Measurements from ENCODE around the gene TIMM22. TPM values are rescaled to one million over a fixed set of nuclear protein-coding genes. Genes with fewer than 3 reads are reported as not detected.

TIMM22 gene
- total and polyA plus RNA-seq, 2 of the 13 experiments (the other 11 are each of a cell fraction or from before 2014, with no cell fraction given), result 6.2 to 15.5 TPM

DNA sequence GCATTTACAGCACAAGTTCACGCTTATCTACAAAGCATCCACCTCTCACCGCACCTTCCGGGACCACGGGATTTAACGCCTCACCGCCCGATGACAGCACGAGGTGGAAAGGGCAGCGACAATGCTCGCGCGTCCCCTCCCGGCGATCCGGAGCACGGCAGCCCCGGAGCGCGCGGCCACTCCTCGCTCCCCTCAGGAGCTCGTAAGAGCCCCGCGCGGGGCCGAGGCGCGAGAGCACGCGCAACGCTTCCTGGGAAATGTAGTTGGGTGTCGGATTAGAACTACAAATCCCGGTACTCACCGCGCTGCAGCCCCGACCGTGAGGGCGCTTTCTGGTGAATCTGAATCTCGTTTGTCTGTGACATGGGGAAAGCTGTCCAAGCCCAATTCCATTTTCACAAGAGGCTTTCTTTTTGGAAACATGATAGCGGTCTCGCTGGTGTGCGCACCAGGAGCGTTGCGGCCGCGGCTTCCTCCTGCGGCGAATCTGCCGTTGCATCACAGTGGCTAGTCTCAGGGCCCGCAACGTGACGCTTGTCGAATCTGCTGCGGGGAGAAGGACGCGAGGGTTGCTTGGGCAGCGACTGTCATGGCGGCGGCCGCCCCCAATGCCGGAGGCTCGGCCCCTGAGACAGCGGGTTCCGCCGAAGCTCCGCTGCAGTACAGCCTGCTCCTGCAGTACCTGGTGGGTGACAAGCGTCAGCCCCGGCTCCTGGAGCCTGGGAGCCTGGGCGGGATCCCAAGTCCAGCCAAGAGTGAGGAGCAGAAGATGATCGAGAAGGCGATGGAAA, at the start of gene TIMM22 (continued):
- no peak for TF ChIP-seq PHB2 (IDR thresholded peaks at IDR 0.05; ENCODE audit: partially characterized antibody)
- TF ChIP-seq SRSF9 (IDR thresholded peaks at IDR 0.05; ENCODE audit: borderline replicate concordance, insufficient read depth, low read depth, low read length, poor library complexity, severe bottlenecking), result no peak
- peak; percentile 76 for TF ChIP-seq TSC22D2 (CRISPR knock-in tag; IDR thresholded peaks at IDR 0.05; ENCODE audit: borderline replicate concordance)
- no peak for TF ChIP-seq NR3C1 (CRISPR knock-in tag; IDR thresholded peaks at IDR 0.05)
- TF ChIP-seq ZNF775 (CRISPR knock-in tag; IDR thresholded peaks at IDR 0.05; ENCODE audit: borderline replicate concordance), result peak; percentile 19; the same call in 1 of the 2 replicates
- TF ChIP-seq, protein P1, sequence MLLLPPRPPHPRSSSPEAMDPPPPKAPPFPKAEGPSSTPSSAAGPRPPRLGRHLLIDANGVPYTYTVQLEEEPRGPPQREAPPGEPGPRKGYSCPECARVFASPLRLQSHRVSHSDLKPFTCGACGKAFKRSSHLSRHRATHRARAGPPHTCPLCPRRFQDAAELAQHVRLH (CRISPR knock-in tag; IDR thresholded peaks at IDR 0.05; ENCODE audit: borderline replicate concordance, low read depth), result peak; percentile 48; the same call in 1 of the 2 replicates
- TF ChIP-seq, protein P2, sequence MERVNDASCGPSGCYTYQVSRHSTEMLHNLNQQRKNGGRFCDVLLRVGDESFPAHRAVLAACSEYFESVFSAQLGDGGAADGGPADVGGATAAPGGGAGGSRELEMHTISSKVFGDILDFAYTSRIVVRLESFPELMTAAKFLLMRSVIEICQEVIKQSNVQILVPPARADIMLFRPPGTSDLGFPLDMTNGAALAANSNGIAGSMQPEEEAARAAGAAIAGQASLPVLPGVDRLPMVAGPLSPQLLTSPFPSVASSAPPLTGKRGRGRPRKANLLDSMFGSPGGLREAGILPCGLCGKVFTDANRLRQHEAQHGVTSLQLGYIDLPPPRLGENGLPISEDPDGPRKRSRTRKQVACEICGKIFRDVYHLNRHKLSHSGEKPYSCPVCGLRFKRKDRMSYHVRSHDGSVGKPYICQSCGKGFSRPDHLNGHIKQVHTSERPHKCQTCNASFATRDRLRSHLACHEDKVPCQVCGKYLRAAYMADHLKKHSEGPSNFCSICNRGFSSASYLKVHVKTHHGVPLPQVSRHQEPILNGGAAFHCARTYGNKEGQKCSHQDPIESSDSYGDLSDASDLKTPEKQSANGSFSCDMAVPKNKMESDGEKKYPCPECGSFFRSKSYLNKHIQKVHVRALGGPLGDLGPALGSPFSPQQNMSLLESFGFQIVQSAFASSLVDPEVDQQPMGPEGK (CRISPR knock-in tag; IDR thresholded peaks at IDR 0.05), result peak; percentile 76
- TF ChIP-seq KAT7 (CRISPR knock-in tag; IDR thresholded peaks at IDR 0.05; ENCODE audit: borderline replicate concordance), result peak; percentile 76; the same call in 1 of the 2 replicates
- no peak; the same call in 1 of the 2 replicates for TF ChIP-seq MAZ (IDR thresholded peaks at IDR 0.05; ENCODE audit: borderline replicate concordance, low read depth, low read length)
- peak; percentile 86; the same call in 1 of the 2 replicates for TF ChIP-seq MAZ (CRISPR knock-in tag; IDR thresholded peaks at IDR 0.05; ENCODE audit: low read depth)
- TF ChIP-seq, protein P3, sequence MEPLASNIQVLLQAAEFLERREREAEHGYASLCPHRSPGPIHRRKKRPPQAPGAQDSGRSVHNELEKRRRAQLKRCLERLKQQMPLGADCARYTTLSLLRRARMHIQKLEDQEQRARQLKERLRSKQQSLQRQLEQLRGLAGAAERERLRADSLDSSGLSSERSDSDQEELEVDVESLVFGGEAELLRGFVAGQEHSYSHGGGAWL (CRISPR knock-in tag; IDR thresholded peaks at IDR 0.05), result peak; percentile 75; the same call in 1 of the 2 replicates
- TF ChIP-seq ELF4 (CRISPR knock-in tag; IDR thresholded peaks at IDR 0.05; ENCODE audit: borderline replicate concordance), result peak; percentile 62; the same call in 1 of the 2 replicates
- no peak for TF ChIP-seq ZNF382 (CRISPR knock-in tag; IDR thresholded peaks at IDR 0.05; ENCODE audit: borderline replicate concordance)
- TF ChIP-seq KLF9 (CRISPR knock-in tag; IDR thresholded peaks at IDR 0.05; ENCODE audit: low read depth), result peak; percentile 41
- peak; percentile 86; the same call in 1 of the 2 replicates for TF ChIP-seq ZNF335 (CRISPR knock-in tag; IDR thresholded peaks at IDR 0.05)
- peak; percentile 96 for TF ChIP-seq BRCA1 (CRISPR knock-in tag; IDR thresholded peaks at IDR 0.05)
- peak; percentile 83 for TF ChIP-seq ZNF317 (CRISPR knock-in tag; IDR thresholded peaks at IDR 0.05)
- TF ChIP-seq NFYB (CRISPR knock-in tag; IDR thresholded peaks at IDR 0.05), result no peak
- no peak; the same call in none of the 2 replicates for TF ChIP-seq ZNF263 (CRISPR knock-in tag; IDR thresholded peaks at IDR 0.05)
- TF ChIP-seq, protein P4, sequence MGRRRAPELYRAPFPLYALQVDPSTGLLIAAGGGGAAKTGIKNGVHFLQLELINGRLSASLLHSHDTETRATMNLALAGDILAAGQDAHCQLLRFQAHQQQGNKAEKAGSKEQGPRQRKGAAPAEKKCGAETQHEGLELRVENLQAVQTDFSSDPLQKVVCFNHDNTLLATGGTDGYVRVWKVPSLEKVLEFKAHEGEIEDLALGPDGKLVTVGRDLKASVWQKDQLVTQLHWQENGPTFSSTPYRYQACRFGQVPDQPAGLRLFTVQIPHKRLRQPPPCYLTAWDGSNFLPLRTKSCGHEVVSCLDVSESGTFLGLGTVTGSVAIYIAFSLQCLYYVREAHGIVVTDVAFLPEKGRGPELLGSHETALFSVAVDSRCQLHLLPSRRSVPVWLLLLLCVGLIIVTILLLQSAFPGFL (CRISPR knock-in tag; IDR thresholded peaks at IDR 0.05), result no peak
- TF ChIP-seq ZSCAN29 (CRISPR knock-in tag; conservative IDR thresholded peaks at IDR 0.05), result peak; percentile 76; the same call in 1 of the 2 replicates
- TF ChIP-seq NFATC3 (CRISPR knock-in tag; IDR thresholded peaks at IDR 0.05), result no peak; the same call in 1 of the 2 replicates
- no peak for TF ChIP-seq HMGA1 (CRISPR knock-in tag; conservative IDR thresholded peaks at IDR 0.05)
- peak; percentile 95 for TF ChIP-seq DMAP1 (CRISPR knock-in tag; IDR thresholded peaks at IDR 0.05)
- TF ChIP-seq CBX1 (IDR thresholded peaks at IDR 0.05; ENCODE audit: low read depth), result peak; percentile 34
- TF ChIP-seq ZNF44 (CRISPR knock-in tag; IDR thresholded peaks at IDR 0.05), result peak; percentile 86
- no peak for TF ChIP-seq NBN (conservative IDR thresholded peaks at IDR 0.05)
- TF ChIP-seq ZNF292 (CRISPR knock-in tag; IDR thresholded peaks at IDR 0.05; ENCODE audit: borderline replicate concordance, low read depth), result no peak
- TF ChIP-seq ZFY (CRISPR knock-in tag; IDR thresholded peaks at IDR 0.05), result peak; percentile 95
